ENCODE measurements around the gene FOXL2NB. TPM values are rescaled to one million over a fixed set of nuclear protein-coding genes. Genes with fewer than 3 reads are reported as not detected.

Gene FOXL2NB
- total RNA-seq, 1 experiment from 2014 or later, result 11.4 TPM

- no peaks in the 10 kb centered on the region for H3K36me3 ChIP-seq (ENCODE audit: control insufficient read depth, insufficient read depth, low read length)
- in situ Hi-C loops (cut with HindIII; ENCODE audit: low pct_unique_long_range_greater_than_20kb, low sequenced_read_pairs) (no loop called here), intact Hi-C loops (cut with micrococcal nuclease; ENCODE audit: unreplicated experiment) (no loop called here)
- POLR2A ChIA-PET, result no interaction called here
- CTCF ChIA-PET, result interaction anchor here (0.6 to 1.0 kb wide), 2 partner anchors 9 to 213 kb away, joined by 4 to 5 read pairs; no protein-coding TSS in a partner anchor
- BruUV-seq (replicated peaks), result no TSS peak
- no peak for ATAC-seq
- H3K27me3 ChIP-seq (ENCODE audit: control insufficient read depth, insufficient read depth, low read length), result no peaks in the 10 kb centered on the region
- DNase-seq (ENCODE audit: low read depth, low spot score), result no peak
- no peaks in the 10 kb centered on the region for H3K9me3 ChIP-seq (ENCODE audit: control insufficient read depth, insufficient read depth, low read depth, low read length)
- TF ChIP-seq TCF7L2 (IDR thresholded peaks at IDR 0.05; ENCODE audit: low read depth, low read length), result no peak
- no peak overlapping the region for H3K4me3 ChIP-seq (ENCODE audit: low read depth in 2 of 2, low read length in 2 of 2)
- peaks cover 25% of the 10 kb centered on the region for H3K4me1 ChIP-seq (ENCODE audit: control insufficient read depth, insufficient read depth, low read length)
- H3K27ac ChIP-seq (ENCODE audit: low read length), result peak overlapping the region; percentile 35; the same call in 1 of the 2 replicates
These were observed 34.8 kb upstream of the FOXL2NB start for GRCh38 chr3:138912237-138912636.

GRCh38 chr3:138913766-138914165 lies 33.3 kb upstream of the FOXL2NB start:
- ATAC-seq (no peak), DNase-seq (ENCODE audit: low read depth, low spot score) (no peak)
- H3K27me3 ChIP-seq (ENCODE audit: control insufficient read depth, insufficient read depth, low read length), result no peaks in the 10 kb centered on the region
- peaks cover 25% of the 10 kb centered on the region for H3K4me1 ChIP-seq (ENCODE audit: control insufficient read depth, insufficient read depth, low read length)
- ChIA-PET POLR2A (interaction anchor here (0.6 to 0.7 kb wide), 2 partner anchors 72 to 90 kb away, joined by 4 to 16 read pairs; no protein-coding TSS in a partner anchor), CTCF (interaction anchor here (0.6 to 0.9 kb wide), 2 partner anchors 65 to 174 kb away, joined by 3 to 12 read pairs; no protein-coding TSS in a partner anchor)
- H3K4me3 ChIP-seq (ENCODE audit: low read depth in 2 of 2, low read length in 2 of 2), result no peak overlapping the region
- H3K36me3 ChIP-seq (ENCODE audit: control insufficient read depth, insufficient read depth, low read length), result no peaks in the 10 kb centered on the region
- in situ Hi-C loops (cut with HindIII; ENCODE audit: low pct_unique_long_range_greater_than_20kb, low sequenced_read_pairs), result no loop called here
- H3K9me3 ChIP-seq (ENCODE audit: control insufficient read depth, insufficient read depth, low read depth, low read length), result no peaks in the 10 kb centered on the region
- no peak overlapping the region; the same call in 1 of the 2 replicates for H3K27ac ChIP-seq (ENCODE audit: low read length)
- intact Hi-C loops (cut with micrococcal nuclease; ENCODE audit: unreplicated experiment), result loop anchor here (2.0 kb wide), 2 partner anchors 79 to 215 kb away; partner anchors contain the start of gene PIK3CB
- TF ChIP-seq POLR2AphosphoS5 (IDR thresholded peaks at IDR 0.05; ENCODE audit: low read depth, low read length) (no peak), TCF7L2 (IDR thresholded peaks at IDR 0.05; ENCODE audit: low read depth, low read length) (no peak), CTCF (IDR thresholded peaks at IDR 0.05) (no peak), SIN3A (IDR thresholded peaks at IDR 0.05; ENCODE audit: borderline replicate concordance, insufficient read depth, low read depth, low read length) (no peak), REST (IDR thresholded peaks at IDR 0.05; ENCODE audit: insufficient read depth in 1 of 2, low read depth in 2 of 2, low read length in 1 of 2) (no peak)
- no TSS peak for BruUV-seq (replicated peaks)

- BruUV-seq (replicated peaks), result no TSS peak
- CTCF ChIA-PET, result interaction anchor here (0.7 to 2.3 kb wide), 27 partner anchors 16 to 597 kb away, joined by 3 to 31 read pairs (median 5); partner anchors contain the start of genes CEP70 and PIK3CB
These were observed 32.0 kb upstream of the FOXL2NB start for GRCh38 chr3:138914870-138915502.

More at GRCh38 chr3:138914870-138915502, 32.0 kb upstream of the FOXL2NB start:
- peak; percentile 63 for ATAC-seq
- Histone ChIP-seq H3K9me3 (ENCODE audit: control insufficient read depth, insufficient read depth, low read depth, low read length) (no peaks in the 10 kb centered on the region), H3K27ac (ENCODE audit: low read length) (peak overlapping the region; percentile 89), H3K27me3 (ENCODE audit: control insufficient read depth, insufficient read depth, low read length) (no peaks in the 10 kb centered on the region), H3K4me1 (ENCODE audit: control insufficient read depth, insufficient read depth, low read length) (peaks cover 25% of the 10 kb centered on the region), H3K4me3 (ENCODE audit: low read depth in 2 of 2, low read length in 2 of 2) (peak overlapping the region; percentile 69 to 80), H3K36me3 (ENCODE audit: control insufficient read depth, insufficient read depth, low read length) (no peaks in the 10 kb centered on the region)
- DNase-seq (ENCODE audit: low read depth, low spot score), result peak; percentile 51
- in situ Hi-C loops (cut with HindIII; ENCODE audit: low pct_unique_long_range_greater_than_20kb, low sequenced_read_pairs), result no loop called here
- TF ChIP-seq CTCF (IDR thresholded peaks at IDR 0.05), result no peak
- no peak for TF ChIP-seq REST (IDR thresholded peaks at IDR 0.05; ENCODE audit: insufficient read depth in 1 of 2, low read depth in 2 of 2, low read length in 1 of 2)
- TF ChIP-seq POLR2AphosphoS5 (IDR thresholded peaks at IDR 0.05; ENCODE audit: low read depth, low read length), result no peak; the same call in 1 of the 2 replicates
- TF ChIP-seq TCF7L2 (IDR thresholded peaks at IDR 0.05; ENCODE audit: low read depth, low read length), result no peak
- TF ChIP-seq SIN3A (IDR thresholded peaks at IDR 0.05; ENCODE audit: borderline replicate concordance, insufficient read depth, low read depth, low read length), result no peak
- intact Hi-C loops (cut with micrococcal nuclease; ENCODE audit: unreplicated experiment), result loop anchor here (1.0 to 2.0 kb wide), 3 partner anchors 80 to 216 kb away; partner anchors contain the start of gene PIK3CB
- POLR2A ChIA-PET, result no interaction called here

Measured in Panc1 (cell line).